Adrenal gland (tissue), 12 donors: ENCODE measurements around the gene CAMKMT. TPM values are rescaled to one million over a fixed set of nuclear protein-coding genes. Genes with fewer than 3 reads are reported as not detected.
A peak's percentile ranks its signal among the peaks of the same experiment; 100 is the strongest.

Experiments
- DNase-seq, 7 donors: peaks; one replicate each; pipeline ENCODE4 v3.0.0-alpha.2; 2019 to 2020
- H3K27ac ChIP-seq, 5 donors: fragments of 200-600 bp; sonication (generic) in 4 of 5; 1 replicate in 3 of 5; 2 replicates in 2 of 5; pipeline versions ENCODE4 v1.5.1 to v1.8.0; 2016 to 2020; ENCODE audit warnings: mild to moderate bottlenecking in 1 of 5
- H3K27me3 ChIP-seq: fragments of 200-600 bp; 2 replicates; pipeline ENCODE4 v1.8.0; 2021
- H3K36me3 ChIP-seq, 2 donors: fragments of 200-600 bp; replicated peaks in 1 of 2; 1 replicate in 1 of 2; 2 replicates in 1 of 2; pipeline versions ENCODE4 v1.5.1 to v1.8.0; 2018 to 2022
- H3K4me1 ChIP-seq, 2 donors: fragments of 200-600 bp; replicated peaks in 1 of 2; 1 replicate in 1 of 2; 2 replicates in 1 of 2; pipeline versions ENCODE4 v1.5.1 to v1.8.0; 2018 to 2021
- H3K4me3 ChIP-seq, 4 donors: fragments of 200-600 bp; sonication (generic) in 3 of 4; one replicate each; pipeline ENCODE4 v1.5.1; 2016 to 2018
- H3K9me3 ChIP-seq, 3 donors: fragments of 200-600 bp; sonication (generic) in 1 of 3; replicated peaks in 1 of 3; 1 replicate in 2 of 3; 2 replicates in 1 of 3; pipeline versions ENCODE4 v1.5.1 to v1.8.0; 2016 to 2021
- POLR2A ChIP-seq, 2 donors: fragments of 450-650 bp; IDR thresholded peaks; one replicate each; pipeline ENCODE4 v1.6.1; 2017; ENCODE audit warnings: antibody characterized with exemption in 2 of 2, mild to moderate bottlenecking in 2 of 2, moderate library complexity in 1 of 2
- WGBS, 4 donors: extraction: QIAGEN DNeasy Blood & Tissue Kit in 2 of 4; methylation state at CpG; one replicate each; pipeline versions ENCODE4 v1.1.5 to v1.1.7; 2013 to 2017; 5-methylcytosine and 5-hydroxymethylcytosine counted together
- intact Hi-C, 2 donors: fragments of 100-400 bp; cut with DNase I; formaldehyde crosslinking; loops; one replicate each; pipeline versions ENCODE4 v1.14.1 to v1.15.0; 2022 to 2023
- polyA plus RNA-seq, 3 donors: library from polyadenylated mRNA; stranded (reverse); fragments of 200-250 nt in 2 of 3; fragments of 350-450 nt in 1 of 3; fragmentation: Illumina TruSeq in 1 of 3; extraction: RNeasy Lipid Tissue Mini Kit (QIAGEN cat#74804) in 1 of 3; gene quantifications; one replicate each; pipeline ENCODE4 v1.2.3, GENCODE V29; 2013 to 2014
- total RNA-seq, 9 donors: library from RNA; depleted of rRNA in 4 of 9; stranded (reverse); fragments of >200 nt in 4 of 9; fragments of 120-200 nt in 1 of 9; fragmentation: NEBNext Ultra II Directional in 1 of 9; extraction: Animal tissue kit (Norgen Biotek cat#: 25700) in 1 of 9; gene quantifications; one replicate each; pipeline versions ENCODE4 v1.1.0 to v1.2.4, GENCODE V29; 2013 to 2023
- TF ChIP-seq, protein P1 (sequence below), 6 experiments: fragments of 450-650 bp in 4 of 6; fragments of 200-600 bp in 2 of 6; sonication (generic) in 1 of 6; IDR thresholded peaks; 1 replicate in 5 of 6; 2 replicates in 1 of 6; pipeline versions ENCODE4 v1.5.1 to v1.8.0; 2016 to 2021; ENCODE audit warnings: antibody characterized with exemption in 6 of 6, mild to moderate bottlenecking in 2 of 6, moderate library complexity in 1 of 6
- donor health status: healthy with polysubstance abuse.
- donor health status: Bipolar disorder and iron deficiency.
- donor health status: DM: yes; HTN: yes; CAD: no.
- donor health status: DM: no; HTN: no; CAD: no.
- donor health status: DM: no; HTN: no; CAD: no.
- donor health status: DM: yes; HTN: yes; CAD: no.

Gene CAMKMT
- total and polyA plus RNA-seq, 12 donors, result 2.6 to 14.0 (median 8.6) TPM

DNA sequence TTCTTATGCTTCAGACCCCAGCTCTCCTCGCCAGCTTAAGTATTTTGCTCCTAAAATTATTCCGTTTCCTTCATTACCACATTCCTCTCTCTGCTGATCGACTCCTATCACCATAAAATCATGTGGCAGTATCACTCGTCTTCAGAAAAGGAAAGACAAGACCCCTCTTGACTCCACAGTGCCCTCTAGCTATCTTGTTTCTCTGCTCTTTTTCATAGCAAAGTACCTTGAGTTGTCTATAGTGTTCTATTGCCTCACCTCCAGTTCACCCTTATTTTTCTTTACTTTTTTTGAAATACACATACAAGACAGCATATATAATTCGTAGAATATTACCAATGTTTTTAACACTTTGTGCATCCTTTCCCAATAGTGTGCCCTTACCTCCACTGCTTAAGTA is 306.6 kb downstream of the CAMKMT start:
- 63 to 72% (median 67%) methylated on average over 5 of the region's 5 CpGs for WGBS, 4 donors
- no peak overlapping the region for H3K4me3 ChIP-seq
- H3K36me3 ChIP-seq, result no peaks in the 10 kb centered on the region
- H3K27me3 ChIP-seq, result no peaks in the 10 kb centered on the region
- no peaks in the 10 kb centered on the region for H3K4me1 ChIP-seq
- DNase-seq, result no peak
- no peak overlapping the region for H3K27ac ChIP-seq
- no peak for TF ChIP-seq POLR2A (IDR thresholded peaks at IDR 0.05)
- TF ChIP-seq, protein P1, sequence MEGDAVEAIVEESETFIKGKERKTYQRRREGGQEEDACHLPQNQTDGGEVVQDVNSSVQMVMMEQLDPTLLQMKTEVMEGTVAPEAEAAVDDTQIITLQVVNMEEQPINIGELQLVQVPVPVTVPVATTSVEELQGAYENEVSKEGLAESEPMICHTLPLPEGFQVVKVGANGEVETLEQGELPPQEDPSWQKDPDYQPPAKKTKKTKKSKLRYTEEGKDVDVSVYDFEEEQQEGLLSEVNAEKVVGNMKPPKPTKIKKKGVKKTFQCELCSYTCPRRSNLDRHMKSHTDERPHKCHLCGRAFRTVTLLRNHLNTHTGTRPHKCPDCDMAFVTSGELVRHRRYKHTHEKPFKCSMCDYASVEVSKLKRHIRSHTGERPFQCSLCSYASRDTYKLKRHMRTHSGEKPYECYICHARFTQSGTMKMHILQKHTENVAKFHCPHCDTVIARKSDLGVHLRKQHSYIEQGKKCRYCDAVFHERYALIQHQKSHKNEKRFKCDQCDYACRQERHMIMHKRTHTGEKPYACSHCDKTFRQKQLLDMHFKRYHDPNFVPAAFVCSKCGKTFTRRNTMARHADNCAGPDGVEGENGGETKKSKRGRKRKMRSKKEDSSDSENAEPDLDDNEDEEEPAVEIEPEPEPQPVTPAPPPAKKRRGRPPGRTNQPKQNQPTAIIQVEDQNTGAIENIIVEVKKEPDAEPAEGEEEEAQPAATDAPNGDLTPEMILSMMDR (IDR thresholded peaks at IDR 0.05), result peak in 1 of 6 experiments; percentile 9
- H3K9me3 ChIP-seq, result no peaks in the 10 kb centered on the region
- intact Hi-C loops, result no loop called here

GRCh38 chr2:44671276-44671675 is 309.5 kb downstream of the CAMKMT start:
- intact Hi-C loops, result no loop called here
- Histone ChIP-seq H3K27me3 (no peaks in the 10 kb centered on the region), H3K27ac (no peak overlapping the region), H3K4me3 (no peak overlapping the region), H3K4me1 (no peaks in the 10 kb centered on the region), H3K9me3 (no peaks in the 10 kb centered on the region), H3K36me3 (no peaks in the 10 kb centered on the region)
- peak in 1 of 7 donors; percentile 63 for DNase-seq
- TF ChIP-seq, protein P1 (IDR thresholded peaks at IDR 0.05), result no peak
- TF ChIP-seq POLR2A (IDR thresholded peaks at IDR 0.05), result no peak
- WGBS, 4 donors, result 83 to 100% (median 88%) methylated on average over 2 of the region's 2 CpGs

- H3K27me3 ChIP-seq, result no peaks in the 10 kb centered on the region
- no peak for TF ChIP-seq POLR2A (IDR thresholded peaks at IDR 0.05)
- TF ChIP-seq, protein P1 (IDR thresholded peaks at IDR 0.05), result no peak
- intact Hi-C loops, result no loop called here
- no peak for DNase-seq
- 84 to 88% (median 87%) methylated on average over 5 of the region's 5 CpGs for WGBS, 4 donors
- no peaks in the 10 kb centered on the region for H3K9me3 ChIP-seq
- no peak overlapping the region for H3K27ac ChIP-seq
- no peaks in the 10 kb centered on the region for H3K36me3 ChIP-seq
- no peak overlapping the region for H3K4me3 ChIP-seq
- no peaks in the 10 kb centered on the region for H3K4me1 ChIP-seq
Measured at GRCh38 chr2:44671916-44672315, 310.2 kb downstream of the CAMKMT start.

DNA sequence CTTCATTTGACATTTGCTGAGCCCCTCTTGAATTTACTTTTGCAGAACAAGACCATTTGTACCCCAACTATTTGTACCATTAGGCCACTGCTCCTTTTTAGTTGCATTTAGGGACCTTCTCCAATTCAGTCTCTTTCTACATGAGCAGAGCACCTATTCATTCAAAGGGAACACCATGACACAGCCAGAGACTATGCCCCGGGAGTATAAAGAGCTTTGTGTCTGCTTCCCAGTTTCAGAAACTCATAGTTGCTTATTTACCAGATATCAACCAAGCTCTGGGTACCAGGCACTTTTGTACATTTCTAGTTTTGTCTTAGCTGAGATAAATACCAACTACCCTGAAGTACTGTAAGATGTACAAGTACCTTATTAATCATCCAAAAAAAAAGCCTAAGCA is 310.7 kb downstream of the CAMKMT start:
- no peak for TF ChIP-seq POLR2A (IDR thresholded peaks at IDR 0.05)
- TF ChIP-seq, protein P1 (IDR thresholded peaks at IDR 0.05), result no peak
- Histone ChIP-seq H3K4me1 (no peaks in the 10 kb centered on the region), H3K36me3 (no peaks in the 10 kb centered on the region), H3K27ac (no peak overlapping the region), H3K27me3 (no peaks in the 10 kb centered on the region), H3K4me3 (no peak overlapping the region), H3K9me3 (no peaks in the 10 kb centered on the region)
- whole genome bisulfite sequencing, 4 donors, result 73 to 91% (median 88%) methylated on average over 1 of the region's 1 CpG
- intact Hi-C loops, result no loop called here
- DNase-seq, result no peak
